Measurements from ENCODE around the gene MAPK1IP1L.

DNA sequence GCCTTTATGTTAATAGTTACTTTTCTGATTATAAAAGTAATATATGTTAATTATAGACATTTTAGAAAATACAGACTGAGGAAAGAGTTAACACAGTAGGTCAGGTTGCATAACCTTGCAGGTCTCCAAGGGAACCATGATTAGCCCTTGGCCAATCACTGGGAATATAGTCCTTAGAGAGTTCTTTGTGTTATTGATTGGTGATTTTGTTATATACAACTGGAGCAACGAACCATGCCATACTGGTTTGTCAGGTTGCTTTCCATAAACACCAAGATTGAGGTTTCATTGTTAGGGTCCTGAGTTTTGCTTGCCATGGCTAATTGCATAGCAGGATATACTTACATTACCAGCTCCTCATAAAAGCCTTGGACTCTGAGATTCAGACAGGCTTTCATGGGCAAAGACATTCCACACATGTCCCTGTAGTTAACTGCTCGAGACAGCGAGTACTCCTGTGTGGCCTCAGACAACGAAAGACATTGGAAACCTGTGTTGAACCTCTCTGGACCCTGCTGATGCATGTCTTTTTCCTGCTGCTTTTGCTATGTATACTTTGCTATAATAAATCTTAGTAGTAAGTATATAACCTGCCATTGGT lies 33.7 kb downstream of the MAPK1IP1L start:
- TF ChIP-seq, protein P1, sequence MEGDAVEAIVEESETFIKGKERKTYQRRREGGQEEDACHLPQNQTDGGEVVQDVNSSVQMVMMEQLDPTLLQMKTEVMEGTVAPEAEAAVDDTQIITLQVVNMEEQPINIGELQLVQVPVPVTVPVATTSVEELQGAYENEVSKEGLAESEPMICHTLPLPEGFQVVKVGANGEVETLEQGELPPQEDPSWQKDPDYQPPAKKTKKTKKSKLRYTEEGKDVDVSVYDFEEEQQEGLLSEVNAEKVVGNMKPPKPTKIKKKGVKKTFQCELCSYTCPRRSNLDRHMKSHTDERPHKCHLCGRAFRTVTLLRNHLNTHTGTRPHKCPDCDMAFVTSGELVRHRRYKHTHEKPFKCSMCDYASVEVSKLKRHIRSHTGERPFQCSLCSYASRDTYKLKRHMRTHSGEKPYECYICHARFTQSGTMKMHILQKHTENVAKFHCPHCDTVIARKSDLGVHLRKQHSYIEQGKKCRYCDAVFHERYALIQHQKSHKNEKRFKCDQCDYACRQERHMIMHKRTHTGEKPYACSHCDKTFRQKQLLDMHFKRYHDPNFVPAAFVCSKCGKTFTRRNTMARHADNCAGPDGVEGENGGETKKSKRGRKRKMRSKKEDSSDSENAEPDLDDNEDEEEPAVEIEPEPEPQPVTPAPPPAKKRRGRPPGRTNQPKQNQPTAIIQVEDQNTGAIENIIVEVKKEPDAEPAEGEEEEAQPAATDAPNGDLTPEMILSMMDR (IDR thresholded peaks at IDR 0.05; ENCODE audit: low read length), result no peak
- TF ChIP-seq EZH2 (optimal IDR thresholded peaks at IDR 0.05; ENCODE audit: low read depth, low read length), result no peak
- no peak for TF ChIP-seq EZH2phosphoT487 (IDR thresholded peaks at IDR 0.05; ENCODE audit: low read length)

All from MM.1S (cell line).